Prostate gland (tissue), 2 donors: ENCODE results near the gene TMEM61.

ENCODE experiments used
- POLR2AphosphoS5 ChIP-seq: sonication (generic); formaldehyde crosslinking; IDR thresholded peaks from one replicate; pipeline ENCODE4 v1.6.1; 2017; ENCODE audit warnings: antibody characterized with exemption
- TF ChIP-seq, protein P1 (sequence below), 4 experiments: fragments of 200-600 bp in 2 of 4; fragments of 450-650 bp in 2 of 4; sonication (generic) in 2 of 4; IDR thresholded peaks; 1 replicate in 3 of 4; 2 replicates in 1 of 4; pipeline ENCODE4 v1.5.1; 2016 to 2019; ENCODE audit warnings: antibody characterized with exemption in 4 of 4, mild to moderate bottlenecking in 2 of 4, moderate library complexity in 2 of 4

DNA sequence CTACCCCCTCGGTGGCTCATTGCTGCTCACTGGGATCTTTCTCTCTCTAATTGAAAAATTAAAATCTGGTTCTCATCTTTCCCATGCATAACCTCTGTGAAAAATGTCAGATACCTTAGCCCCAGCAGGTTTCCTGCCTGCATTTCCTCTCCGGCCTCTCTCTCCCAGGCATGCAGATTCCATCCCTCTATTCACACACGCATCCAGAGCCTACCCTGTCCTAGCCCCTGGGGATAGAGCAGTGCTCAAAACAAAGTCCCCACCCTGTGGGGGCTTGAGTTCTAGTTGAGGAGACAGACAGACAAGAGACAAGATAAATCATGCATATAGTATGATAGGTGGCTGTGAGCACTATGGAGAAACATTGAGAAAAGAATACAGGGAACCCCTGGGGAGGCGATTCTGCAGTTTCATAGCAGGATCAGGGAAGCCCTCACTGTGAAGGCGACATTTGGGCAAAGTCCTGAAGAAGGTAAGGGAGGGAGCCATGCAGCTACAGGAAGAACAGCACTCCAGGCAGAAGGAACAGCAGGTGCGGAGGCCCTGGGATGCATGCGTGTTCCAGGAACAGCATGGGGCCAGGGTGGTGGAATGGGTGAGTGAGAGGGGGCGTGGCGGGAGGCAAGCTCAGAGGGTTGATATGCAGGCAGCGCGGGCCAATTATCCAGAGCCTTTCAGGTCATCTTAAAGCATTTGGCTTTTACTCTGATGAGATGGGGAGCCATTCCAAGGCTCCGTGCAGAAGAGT lies 14.8 kb downstream of the TMEM61 start:
- no peak for TF ChIP-seq POLR2AphosphoS5
- TF ChIP-seq, protein P1, sequence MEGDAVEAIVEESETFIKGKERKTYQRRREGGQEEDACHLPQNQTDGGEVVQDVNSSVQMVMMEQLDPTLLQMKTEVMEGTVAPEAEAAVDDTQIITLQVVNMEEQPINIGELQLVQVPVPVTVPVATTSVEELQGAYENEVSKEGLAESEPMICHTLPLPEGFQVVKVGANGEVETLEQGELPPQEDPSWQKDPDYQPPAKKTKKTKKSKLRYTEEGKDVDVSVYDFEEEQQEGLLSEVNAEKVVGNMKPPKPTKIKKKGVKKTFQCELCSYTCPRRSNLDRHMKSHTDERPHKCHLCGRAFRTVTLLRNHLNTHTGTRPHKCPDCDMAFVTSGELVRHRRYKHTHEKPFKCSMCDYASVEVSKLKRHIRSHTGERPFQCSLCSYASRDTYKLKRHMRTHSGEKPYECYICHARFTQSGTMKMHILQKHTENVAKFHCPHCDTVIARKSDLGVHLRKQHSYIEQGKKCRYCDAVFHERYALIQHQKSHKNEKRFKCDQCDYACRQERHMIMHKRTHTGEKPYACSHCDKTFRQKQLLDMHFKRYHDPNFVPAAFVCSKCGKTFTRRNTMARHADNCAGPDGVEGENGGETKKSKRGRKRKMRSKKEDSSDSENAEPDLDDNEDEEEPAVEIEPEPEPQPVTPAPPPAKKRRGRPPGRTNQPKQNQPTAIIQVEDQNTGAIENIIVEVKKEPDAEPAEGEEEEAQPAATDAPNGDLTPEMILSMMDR (IDR thresholded peaks at IDR 0.05), result no peak
